ENCODE measurements around the gene PHF10.
"Not testable (repeated sequence)": the region's sequence is repeated elsewhere in the genome, so short reads cannot be mapped to it uniquely, and the experiment has no call there.

The PHF10 gene

GRCh38 chr6:169700296-169700695 lies 24.0 kb downstream of the PHF10 start:
- TF ChIP-seq CTCF (conservative IDR thresholded peaks at IDR 0.05; ENCODE audit: low read depth, low read length) = no peak
- DNase-seq (ENCODE audit: low read depth) = peak; percentile 26
- no peak overlapping the region for H3K4me3 ChIP-seq (ENCODE audit: low read depth, low read length)

GRCh38 chr6:169697115-169697514 lies 27.2 kb downstream of the PHF10 start:
- peak; percentile 16 for DNase-seq (ENCODE audit: low read depth)

GRCh38 chr6:169695131-169695530 lies 29.2 kb downstream of the PHF10 start:
- H3K4me3 ChIP-seq (ENCODE audit: low read depth, low read length) = no peak overlapping the region
- no peak for DNase-seq (ENCODE audit: low read depth)
- TF ChIP-seq CTCF (conservative IDR thresholded peaks at IDR 0.05; ENCODE audit: low read depth, low read length) = no peak

More at GRCh38 chr6:169697115-169697514, 27.2 kb downstream of the PHF10 start:
- TF ChIP-seq CTCF (conservative IDR thresholded peaks at IDR 0.05; ENCODE audit: low read depth, low read length) = peak; percentile 67
- not testable (repeated sequence) for H3K4me3 ChIP-seq (ENCODE audit: low read depth, low read length)

- no peak for TF ChIP-seq CTCF (conservative IDR thresholded peaks at IDR 0.05; ENCODE audit: low read depth, low read length)
- DNase-seq (ENCODE audit: low read depth) = no peak
These were observed 31.8 kb downstream of the PHF10 start for GRCh38 chr6:169692516-169692915.

GRCh38 chr6:169691260-169691659 lies 33.0 kb downstream of the PHF10 start:
- no peak for TF ChIP-seq CTCF (conservative IDR thresholded peaks at IDR 0.05; ENCODE audit: low read depth, low read length)
- no peak for DNase-seq (ENCODE audit: low read depth)
- no peak overlapping the region for H3K4me3 ChIP-seq (ENCODE audit: low read depth, low read length)

More at GRCh38 chr6:169692516-169692915, 31.8 kb downstream of the PHF10 start:
- no peak overlapping the region for H3K4me3 ChIP-seq (ENCODE audit: low read depth, low read length)

GRCh38 chr6:169689287-169689686 lies 35.0 kb downstream of the PHF10 start:
- no peak overlapping the region for H3K4me3 ChIP-seq (ENCODE audit: low read depth, low read length)
- DNase-seq (ENCODE audit: low read depth) = peak; percentile 83
- no peak for TF ChIP-seq CTCF (conservative IDR thresholded peaks at IDR 0.05; ENCODE audit: low read depth, low read length)

- no peak for TF ChIP-seq CTCF (conservative IDR thresholded peaks at IDR 0.05; ENCODE audit: low read depth, low read length)
- no peak overlapping the region for H3K4me3 ChIP-seq (ENCODE audit: low read depth, low read length)
- DNase-seq (ENCODE audit: low read depth) = no peak
These were observed 38.4 kb downstream of the PHF10 start for GRCh38 chr6:169685860-169686259.
